K562 (cell line): ENCODE results near the gene KCNJ10.

ENCODE experiments used
- CHCHD3 ChIP-seq: fragments of 250-450 bp; sonication (Bioruptor Pico); IDR thresholded peaks from 2 replicates; pipeline ENCODE4 v2.1.2; 2022; ENCODE audit warnings: mild to moderate bottlenecking
- CHD1 ChIP-seq: fragments of 200-600 bp; sonication (generic); IDR thresholded peaks from one replicate; pipeline ENCODE4 v1.6.1; 2012; ENCODE audit warnings: mild to moderate bottlenecking, moderate library complexity, low read length, inconsistent platforms
- PTRF ChIP-seq: fragments of 450-650 bp; IDR thresholded peaks from 2 replicates; pipeline ENCODE4 v1.6.1; 2016; ENCODE audit warnings: mild to moderate bottlenecking, missing genetic modification characterization, missing compliant biosample characterization
- REST ChIP-seq, 2 experiments: fragments of 450-650 bp; formaldehyde crosslinking in 1 of 2; IDR thresholded peaks; 2 replicates each; pipeline versions ENCODE4 v1.4.0 to v1.6.1; 2014 to 2020; ENCODE audit warnings: mild to moderate bottlenecking in 2 of 2, borderline replicate concordance in 1 of 2, low read depth in 1 of 2
- SOX6 ChIP-seq: fragments of 450-650 bp; IDR thresholded peaks from 2 replicates; pipeline ENCODE4 v1.6.1; 2014; ENCODE audit warnings: mild to moderate bottlenecking
- ZNF699 ChIP-seq: fragments of 250-450 bp; sonication (Bioruptor Pico); IDR thresholded peaks from 2 replicates; pipeline ENCODE4 v1.8.0; 2021; ENCODE audit warnings: mild to moderate bottlenecking, moderate library complexity; ENCODE audit not compliant: insufficient replicate concordance
- TF ChIP-seq, protein P1 (sequence below), 2 experiments: IDR thresholded peaks; 2 replicates each; pipeline ENCODE4 v1.6.1; 2012; ENCODE audit warnings: improper control_type of control experiment in 2 of 2, low read depth in 2 of 2, low read length in 2 of 2, borderline replicate concordance in 1 of 2

DNA sequence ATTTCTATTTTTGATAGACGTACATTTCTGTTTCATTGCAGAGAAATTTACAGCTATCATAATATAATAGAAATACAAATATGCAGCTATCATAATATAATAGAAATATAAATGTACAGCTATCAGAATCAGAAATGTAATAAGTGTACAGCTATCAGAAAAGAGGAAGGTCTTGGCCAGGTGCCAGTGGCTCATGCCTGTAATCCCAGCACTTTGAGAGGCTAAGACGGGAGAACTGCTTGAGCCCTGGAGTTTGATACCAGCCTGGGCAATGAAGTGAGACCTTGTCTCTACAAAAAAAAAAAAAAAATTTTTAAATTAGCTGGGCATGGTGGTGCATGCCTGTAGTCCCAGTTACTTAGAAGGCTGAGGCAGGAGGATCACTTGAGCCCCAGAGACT is 76.0 kb downstream of the KCNJ10 start:
- TF ChIP-seq, protein P1, sequence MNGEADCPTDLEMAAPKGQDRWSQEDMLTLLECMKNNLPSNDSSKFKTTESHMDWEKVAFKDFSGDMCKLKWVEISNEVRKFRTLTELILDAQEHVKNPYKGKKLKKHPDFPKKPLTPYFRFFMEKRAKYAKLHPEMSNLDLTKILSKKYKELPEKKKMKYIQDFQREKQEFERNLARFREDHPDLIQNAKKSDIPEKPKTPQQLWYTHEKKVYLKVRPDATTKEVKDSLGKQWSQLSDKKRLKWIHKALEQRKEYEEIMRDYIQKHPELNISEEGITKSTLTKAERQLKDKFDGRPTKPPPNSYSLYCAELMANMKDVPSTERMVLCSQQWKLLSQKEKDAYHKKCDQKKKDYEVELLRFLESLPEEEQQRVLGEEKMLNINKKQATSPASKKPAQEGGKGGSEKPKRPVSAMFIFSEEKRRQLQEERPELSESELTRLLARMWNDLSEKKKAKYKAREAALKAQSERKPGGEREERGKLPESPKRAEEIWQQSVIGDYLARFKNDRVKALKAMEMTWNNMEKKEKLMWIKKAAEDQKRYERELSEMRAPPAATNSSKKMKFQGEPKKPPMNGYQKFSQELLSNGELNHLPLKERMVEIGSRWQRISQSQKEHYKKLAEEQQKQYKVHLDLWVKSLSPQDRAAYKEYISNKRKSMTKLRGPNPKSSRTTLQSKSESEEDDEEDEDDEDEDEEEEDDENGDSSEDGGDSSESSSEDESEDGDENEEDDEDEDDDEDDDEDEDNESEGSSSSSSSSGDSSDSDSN (IDR thresholded peaks at IDR 0.05; ENCODE audit: borderline replicate concordance in 1 of 2, low read depth in 2 of 2, low read length in 2 of 2), result no peak
- TF ChIP-seq REST (IDR thresholded peaks at IDR 0.05; ENCODE audit: borderline replicate concordance) (no peak), REST (CRISPR knock-in tag; IDR thresholded peaks at IDR 0.05; ENCODE audit: low read depth) (no peak), SOX6 (no peak), ZNF699 (no peak), CHD1 (no peak), PTRF (no peak), CHCHD3 (no peak)
